Measurements from ENCODE around the gene MYRIP.

The MYRIP gene

DNA sequence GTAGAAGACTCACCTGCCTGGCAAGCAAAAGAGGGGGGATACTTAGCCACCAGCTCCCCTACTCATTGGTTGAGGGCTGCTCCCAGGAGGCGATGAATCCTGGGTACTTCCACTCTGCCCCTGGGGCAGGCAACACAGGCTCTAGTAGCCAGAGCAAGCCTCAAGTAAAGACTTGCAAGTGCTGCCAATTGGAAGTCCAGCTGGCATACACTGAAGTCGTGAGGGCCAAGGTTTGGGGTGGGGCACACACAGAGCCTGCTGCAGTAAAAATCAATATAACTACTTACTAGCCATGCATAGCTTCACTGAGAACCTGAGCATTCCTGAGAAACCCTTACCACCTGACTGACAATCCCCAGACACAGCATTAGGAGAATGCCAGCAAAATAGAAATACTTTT is 377.1 kb downstream of the MYRIP start:
- H3K4me3 ChIP-seq (ENCODE audit: low read depth, low read length), result no peak overlapping the region
- H3K9ac ChIP-seq (ENCODE audit: low read depth, low read length), result no peak overlapping the region
- H3K36me3 ChIP-seq (ENCODE audit: control insufficient read depth, insufficient read depth, low read length), result no peaks in the 10 kb centered on the region
- H3K9me3 ChIP-seq (ENCODE audit: control insufficient read depth, insufficient read depth, low read length), result no peaks in the 10 kb centered on the region
- H3K27me3 ChIP-seq (ENCODE audit: control insufficient read depth, insufficient read depth, low read length), result no peaks in the 10 kb centered on the region
- no peaks in the 10 kb centered on the region for H3K4me1 ChIP-seq (ENCODE audit: control insufficient read depth, insufficient read depth, low read length)

DNA sequence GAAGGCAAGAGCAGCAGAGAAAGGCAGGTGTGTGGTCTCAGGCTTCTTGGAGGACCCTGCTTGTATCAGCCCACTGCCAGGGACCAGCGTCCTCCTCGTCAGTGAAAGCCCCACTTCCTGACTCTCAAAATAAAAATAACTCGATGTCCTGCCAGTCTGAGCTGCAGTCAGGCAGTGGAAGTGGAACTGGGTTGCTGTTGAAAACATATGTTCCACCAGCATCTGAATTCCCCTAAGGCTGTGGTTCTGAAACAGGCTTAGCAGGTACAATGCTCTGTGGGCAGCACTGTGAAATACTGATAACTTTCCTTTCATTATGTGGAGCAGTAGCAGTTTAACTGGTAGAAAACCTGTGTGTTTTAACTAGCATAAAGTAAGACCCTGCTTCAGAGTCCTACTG is 378.5 kb downstream of the MYRIP start:
- H3K4me1 ChIP-seq (ENCODE audit: control insufficient read depth, insufficient read depth, low read length), result no peaks in the 10 kb centered on the region
- no peaks in the 10 kb centered on the region for H3K36me3 ChIP-seq (ENCODE audit: control insufficient read depth, insufficient read depth, low read length)
- H3K9me3 ChIP-seq (ENCODE audit: control insufficient read depth, insufficient read depth, low read length), result no peaks in the 10 kb centered on the region
- no peaks in the 10 kb centered on the region for H3K27me3 ChIP-seq (ENCODE audit: control insufficient read depth, insufficient read depth, low read length)
- no peak overlapping the region for H3K4me3 ChIP-seq (ENCODE audit: low read depth, low read length)
- no peak overlapping the region for H3K9ac ChIP-seq (ENCODE audit: low read depth, low read length)

DNA sequence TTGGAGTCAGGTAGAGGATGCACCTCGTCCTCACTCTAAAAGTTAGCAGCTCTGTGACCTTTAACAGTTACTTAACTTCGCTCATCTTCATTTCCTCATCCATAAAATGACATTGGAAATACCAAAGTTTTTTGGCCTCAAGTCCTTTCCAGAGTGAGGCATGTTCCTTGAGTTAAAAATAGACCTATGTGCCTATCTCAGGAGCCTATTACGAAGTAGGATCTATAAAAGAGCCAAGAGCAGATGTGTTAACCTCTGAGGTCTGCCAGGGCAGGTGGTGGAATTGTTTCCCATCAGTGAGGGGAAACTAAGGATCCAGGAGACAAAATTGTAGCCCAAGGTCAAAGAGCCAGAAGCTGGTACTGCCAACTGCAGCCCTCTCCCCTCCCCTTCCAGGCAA is 379.7 kb downstream of the MYRIP start:
- no peaks in the 10 kb centered on the region for H3K9me3 ChIP-seq (ENCODE audit: control insufficient read depth, insufficient read depth, low read length)
- no peak overlapping the region for H3K4me3 ChIP-seq (ENCODE audit: low read depth, low read length)
- no peak overlapping the region for H3K9ac ChIP-seq (ENCODE audit: low read depth, low read length)
- H3K4me1 ChIP-seq (ENCODE audit: control insufficient read depth, insufficient read depth, low read length), result no peaks in the 10 kb centered on the region
- H3K36me3 ChIP-seq (ENCODE audit: control insufficient read depth, insufficient read depth, low read length), result no peaks in the 10 kb centered on the region
- no peaks in the 10 kb centered on the region for H3K27me3 ChIP-seq (ENCODE audit: control insufficient read depth, insufficient read depth, low read length)

DNA sequence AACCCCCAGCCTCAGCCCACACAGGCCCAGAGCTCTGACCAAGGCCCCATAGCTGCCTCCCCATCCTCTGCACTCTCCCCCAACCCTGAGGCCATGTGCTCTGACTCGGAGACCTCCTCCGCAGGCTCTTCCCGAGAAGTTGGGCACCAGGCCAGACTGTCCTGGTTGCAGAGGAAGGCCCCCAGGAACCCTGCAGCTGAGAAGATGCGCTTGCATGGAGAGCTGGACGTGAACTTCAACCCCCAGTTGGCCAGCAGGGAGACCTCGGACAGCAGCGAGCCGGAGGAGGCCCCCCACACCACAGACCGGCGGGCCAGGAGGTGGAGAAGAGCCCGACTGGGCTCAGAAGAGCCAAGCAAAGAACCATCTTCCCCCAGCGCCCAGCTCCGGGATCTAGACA is 380.6 kb downstream of the MYRIP start:
- Histone ChIP-seq H3K4me1 (ENCODE audit: control insufficient read depth, insufficient read depth, low read length) (no peaks in the 10 kb centered on the region), H3K9me3 (ENCODE audit: control insufficient read depth, insufficient read depth, low read length) (no peaks in the 10 kb centered on the region), H3K36me3 (ENCODE audit: control insufficient read depth, insufficient read depth, low read length) (no peaks in the 10 kb centered on the region), H3K27me3 (ENCODE audit: control insufficient read depth, insufficient read depth, low read length) (no peaks in the 10 kb centered on the region), H3K9ac (ENCODE audit: low read depth, low read length) (no peak overlapping the region), H3K4me3 (ENCODE audit: low read depth, low read length) (no peak overlapping the region)

DNA sequence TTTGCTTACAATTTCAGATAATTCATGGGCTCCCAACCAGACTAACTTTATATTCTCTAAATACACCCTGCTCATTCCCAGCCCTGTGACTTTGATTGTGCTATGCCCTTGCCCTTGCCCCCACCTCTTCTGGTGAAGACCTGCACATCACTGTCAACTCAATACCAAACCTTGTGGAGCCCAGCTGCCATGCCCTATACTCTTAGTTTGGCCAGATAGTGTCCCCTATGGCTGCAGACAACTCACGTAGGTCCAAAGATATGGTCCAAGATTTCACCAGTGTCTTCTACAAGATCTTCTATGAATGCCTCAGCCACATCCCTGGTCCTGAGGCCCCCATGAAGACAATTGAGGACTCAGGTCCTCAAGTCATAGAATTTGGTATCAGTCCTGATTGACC is 381.8 kb downstream of the MYRIP start:
- no peaks in the 10 kb centered on the region for H3K36me3 ChIP-seq (ENCODE audit: control insufficient read depth, insufficient read depth, low read length)
- H3K4me3 ChIP-seq (ENCODE audit: low read depth, low read length), result no peak overlapping the region
- no peak overlapping the region for H3K9ac ChIP-seq (ENCODE audit: low read depth, low read length)
- H3K27me3 ChIP-seq (ENCODE audit: control insufficient read depth, insufficient read depth, low read length), result no peaks in the 10 kb centered on the region
- H3K9me3 ChIP-seq (ENCODE audit: control insufficient read depth, insufficient read depth, low read length), result no peaks in the 10 kb centered on the region
- no peaks in the 10 kb centered on the region for H3K4me1 ChIP-seq (ENCODE audit: control insufficient read depth, insufficient read depth, low read length)

DNA sequence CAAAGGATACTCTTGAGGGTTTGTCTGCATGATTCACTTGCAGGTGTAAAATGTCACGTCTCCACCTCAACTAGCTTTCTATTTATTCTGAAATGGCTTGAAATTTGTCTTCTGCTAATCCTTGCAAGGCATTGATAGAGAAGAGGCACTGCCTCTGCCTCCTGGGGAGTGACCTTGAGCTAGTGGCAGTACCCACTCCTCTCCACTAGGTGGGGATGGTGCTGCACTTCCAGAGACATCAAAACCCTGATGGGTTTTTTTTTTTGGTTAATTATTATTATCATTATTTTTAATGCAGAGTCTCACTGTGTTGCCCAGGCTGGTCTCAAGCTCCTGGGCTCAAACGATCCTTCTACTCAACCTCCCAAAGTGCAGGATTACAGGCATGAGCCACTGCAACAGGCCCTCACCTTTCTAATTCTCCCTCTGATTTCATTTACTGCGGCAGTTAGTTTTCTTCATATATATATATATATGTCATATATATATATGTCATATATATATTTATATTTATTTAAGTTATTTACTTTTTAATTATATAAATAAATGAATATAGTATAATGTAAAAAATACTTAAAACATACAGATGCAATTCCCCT is 382.5 kb downstream of the MYRIP start:
- Histone ChIP-seq H3K36me3 (ENCODE audit: control insufficient read depth, insufficient read depth, low read length) (no peaks in the 10 kb centered on the region), H3K4me1 (ENCODE audit: control insufficient read depth, insufficient read depth, low read length) (no peaks in the 10 kb centered on the region), H3K9me3 (ENCODE audit: control insufficient read depth, insufficient read depth, low read length) (no peaks in the 10 kb centered on the region), H3K27me3 (ENCODE audit: control insufficient read depth, insufficient read depth, low read length) (no peaks in the 10 kb centered on the region), H3K9ac (ENCODE audit: low read depth, low read length) (no peak overlapping the region), H3K4me3 (ENCODE audit: low read depth, low read length) (no peak overlapping the region)

DNA sequence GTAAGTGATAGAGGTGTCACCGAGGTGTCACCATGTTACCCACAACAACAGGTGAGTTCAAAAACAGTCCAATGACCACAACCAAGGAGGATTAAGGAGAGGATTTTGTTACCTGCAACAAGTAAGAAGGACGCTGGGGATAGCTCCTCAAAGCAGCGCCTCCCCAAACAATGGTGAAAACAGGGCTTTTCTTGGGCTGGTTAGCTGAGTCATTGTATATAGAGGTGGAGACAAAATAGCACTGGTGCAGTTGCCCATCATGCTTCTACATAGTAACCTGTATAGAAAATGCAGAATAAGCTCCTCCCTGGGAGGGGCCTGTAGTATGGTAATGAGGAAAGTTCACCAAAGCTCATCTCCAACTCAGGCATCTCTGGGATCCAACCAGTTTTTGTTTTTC is 383.2 kb downstream of the MYRIP start:
- no peaks in the 10 kb centered on the region for H3K27me3 ChIP-seq (ENCODE audit: control insufficient read depth, insufficient read depth, low read length)
- no peaks in the 10 kb centered on the region for H3K36me3 ChIP-seq (ENCODE audit: control insufficient read depth, insufficient read depth, low read length)
- no peak overlapping the region for H3K4me3 ChIP-seq (ENCODE audit: low read depth, low read length)
- no peak overlapping the region for H3K9ac ChIP-seq (ENCODE audit: low read depth, low read length)
- no peaks in the 10 kb centered on the region for H3K4me1 ChIP-seq (ENCODE audit: control insufficient read depth, insufficient read depth, low read length)
- H3K9me3 ChIP-seq (ENCODE audit: control insufficient read depth, insufficient read depth, low read length), result no peaks in the 10 kb centered on the region

DNA sequence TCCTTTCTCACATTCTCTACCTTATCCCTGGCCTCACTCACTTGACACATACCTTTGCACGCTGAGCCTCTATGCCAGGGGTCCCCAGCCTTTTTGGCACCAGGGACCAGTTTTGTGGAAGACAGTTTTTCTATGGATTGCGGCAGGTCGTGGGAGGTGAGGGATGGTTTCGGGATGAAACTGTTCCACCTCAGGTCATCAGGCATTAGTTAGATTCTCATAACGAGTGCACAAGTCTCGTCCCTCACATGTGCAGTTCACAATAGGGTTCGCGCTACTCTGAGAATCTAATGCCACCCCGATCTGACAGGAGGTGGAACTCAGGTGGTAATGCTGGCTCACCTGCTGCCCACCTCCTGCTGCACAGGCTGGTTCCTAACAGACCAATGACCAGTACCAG is 387.6 kb downstream of the MYRIP start:
- H3K27me3 ChIP-seq (ENCODE audit: control insufficient read depth, insufficient read depth, low read length), result no peaks in the 10 kb centered on the region
- H3K4me1 ChIP-seq (ENCODE audit: control insufficient read depth, insufficient read depth, low read length), result no peaks in the 10 kb centered on the region
- no peak overlapping the region for H3K9ac ChIP-seq (ENCODE audit: low read depth, low read length)
- H3K36me3 ChIP-seq (ENCODE audit: control insufficient read depth, insufficient read depth, low read length), result no peaks in the 10 kb centered on the region
- no peaks in the 10 kb centered on the region for H3K9me3 ChIP-seq (ENCODE audit: control insufficient read depth, insufficient read depth, low read length)
- H3K4me3 ChIP-seq (ENCODE audit: low read depth, low read length), result no peak overlapping the region

DNA sequence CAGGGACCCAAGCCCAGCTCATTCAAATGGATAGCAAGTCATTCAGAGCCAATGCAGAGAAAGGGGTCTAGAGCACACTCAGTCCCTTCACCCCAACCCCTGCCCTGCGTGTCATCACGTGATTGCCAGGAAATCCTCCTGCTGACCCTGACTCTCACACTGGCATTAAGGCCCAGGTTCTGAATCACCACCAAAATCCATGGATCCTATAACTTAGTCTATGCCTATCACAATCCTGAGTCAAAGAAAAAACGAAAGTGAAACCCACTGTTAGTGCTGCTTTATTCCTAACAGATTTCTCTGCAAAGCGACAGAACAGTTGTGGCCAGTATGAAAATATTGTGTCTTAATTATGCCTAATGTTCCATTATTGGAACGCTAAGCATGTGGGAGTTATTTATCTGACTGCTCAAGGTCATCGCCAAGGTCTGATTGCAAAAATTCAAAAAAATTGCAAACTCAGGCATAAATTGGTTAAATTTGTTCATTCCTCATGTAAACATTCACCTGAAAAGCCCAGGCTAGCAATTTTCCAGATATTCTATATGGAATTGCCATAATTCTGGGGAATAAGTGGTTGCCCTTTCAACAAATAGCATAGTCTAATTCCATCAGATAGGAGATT is 391.4 kb downstream of the MYRIP start:
- Histone ChIP-seq H3K9me3 (ENCODE audit: control insufficient read depth, insufficient read depth, low read length) (no peaks in the 10 kb centered on the region), H3K36me3 (ENCODE audit: control insufficient read depth, insufficient read depth, low read length) (no peaks in the 10 kb centered on the region), H3K27me3 (ENCODE audit: control insufficient read depth, insufficient read depth, low read length) (no peaks in the 10 kb centered on the region), H3K4me3 (ENCODE audit: low read depth, low read length) (no peak overlapping the region), H3K9ac (ENCODE audit: low read depth, low read length) (no peak overlapping the region), H3K4me1 (ENCODE audit: control insufficient read depth, insufficient read depth, low read length) (peaks cover 2% of the 10 kb centered on the region)

DNA sequence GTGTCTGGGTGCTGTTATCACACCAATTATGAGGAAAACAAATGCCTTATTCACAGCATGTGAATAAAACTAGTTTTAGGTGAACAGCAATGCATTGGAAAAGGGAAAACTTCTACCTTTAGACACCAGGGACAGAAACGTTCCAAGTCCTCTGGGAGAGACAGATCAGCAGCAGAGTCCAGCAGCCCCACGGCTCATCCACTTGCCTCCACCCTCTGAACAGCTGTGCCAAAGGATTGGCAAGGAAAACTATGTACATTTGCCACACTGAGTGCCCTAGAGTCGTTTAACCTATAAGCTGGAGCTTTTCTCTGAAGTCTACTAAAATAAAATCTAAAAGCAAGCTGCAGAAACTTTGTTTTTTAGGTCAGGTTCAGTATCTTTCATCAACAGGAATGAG is 392.4 kb downstream of the MYRIP start:
- Histone ChIP-seq H3K27me3 (ENCODE audit: control insufficient read depth, insufficient read depth, low read length) (no peaks in the 10 kb centered on the region), H3K9me3 (ENCODE audit: control insufficient read depth, insufficient read depth, low read length) (no peaks in the 10 kb centered on the region), H3K36me3 (ENCODE audit: control insufficient read depth, insufficient read depth, low read length) (no peaks in the 10 kb centered on the region), H3K4me3 (ENCODE audit: low read depth, low read length) (no peak overlapping the region), H3K4me1 (ENCODE audit: control insufficient read depth, insufficient read depth, low read length) (peaks cover 2% of the 10 kb centered on the region), H3K9ac (ENCODE audit: low read depth, low read length) (no peak overlapping the region)

DNA sequence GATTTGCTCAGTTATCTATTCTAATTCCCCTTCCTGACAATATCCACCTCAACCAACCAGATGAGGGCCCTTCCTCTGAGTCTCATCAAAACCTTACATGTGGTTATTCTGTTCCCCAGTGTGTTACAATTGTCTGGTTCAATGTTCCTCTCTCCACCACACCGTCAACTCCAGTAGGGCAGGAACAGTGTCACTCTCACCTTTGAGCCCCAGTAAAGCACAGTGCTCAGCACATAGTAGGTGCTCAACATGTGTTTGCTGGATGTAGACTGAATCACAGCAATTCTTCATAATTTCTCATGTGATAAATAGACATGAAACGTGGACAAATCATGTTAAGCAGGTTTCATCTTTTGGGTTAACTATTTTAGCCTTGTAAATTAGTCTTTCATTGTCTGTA is 397.1 kb downstream of the MYRIP start:
- Histone ChIP-seq H3K4me1 (ENCODE audit: control insufficient read depth, insufficient read depth, low read length) (peaks cover 2% of the 10 kb centered on the region), H3K9ac (ENCODE audit: low read depth, low read length) (no peak overlapping the region), H3K9me3 (ENCODE audit: control insufficient read depth, insufficient read depth, low read length) (no peaks in the 10 kb centered on the region), H3K36me3 (ENCODE audit: control insufficient read depth, insufficient read depth, low read length) (no peaks in the 10 kb centered on the region), H3K27me3 (ENCODE audit: control insufficient read depth, insufficient read depth, low read length) (no peaks in the 10 kb centered on the region), H3K4me3 (ENCODE audit: low read depth, low read length) (no peak overlapping the region)

DNA sequence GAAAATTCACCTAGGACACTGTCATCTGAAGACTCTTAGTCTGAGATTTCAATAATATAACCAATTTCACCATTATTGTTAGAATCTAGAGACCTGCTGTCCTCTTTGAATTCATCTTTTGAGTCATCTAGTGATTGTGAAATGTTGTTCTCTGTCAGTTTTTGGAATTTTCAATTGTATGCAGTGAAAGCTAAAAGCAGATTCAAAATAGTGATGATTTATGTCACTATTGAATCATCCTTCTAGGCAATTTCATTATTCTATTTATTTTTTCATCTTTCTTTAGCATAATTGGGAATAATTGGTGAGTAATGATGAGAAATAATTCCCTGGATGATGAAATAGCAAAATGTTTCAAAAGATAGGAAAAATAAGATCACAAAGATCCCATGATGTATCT is 398.4 kb downstream of the MYRIP start:
- Histone ChIP-seq H3K27me3 (ENCODE audit: control insufficient read depth, insufficient read depth, low read length) (no peaks in the 10 kb centered on the region), H3K36me3 (ENCODE audit: control insufficient read depth, insufficient read depth, low read length) (no peaks in the 10 kb centered on the region), H3K4me3 (ENCODE audit: low read depth, low read length) (no peak overlapping the region), H3K9ac (ENCODE audit: low read depth, low read length) (no peak overlapping the region), H3K9me3 (ENCODE audit: control insufficient read depth, insufficient read depth, low read length) (no peaks in the 10 kb centered on the region), H3K4me1 (ENCODE audit: control insufficient read depth, insufficient read depth, low read length) (peaks cover 2% of the 10 kb centered on the region)

Measured in iPS-15b (cell line).